LNCaP clone FGC (cell line): ENCODE results near the gene NTNG2.

Experiments
- DNase-seq: peaks from one replicate; pipeline ENCODE4 v3.0.0-alpha.2; 2011; ENCODE audit warnings: low read depth
- H3K4me3 ChIP-seq: 2 replicates; pipeline ENCODE4 v1.5.1; 2011; ENCODE audit warnings: mild to moderate bottlenecking, low read depth, low read length, control low read depth
- CTCF ChIP-seq: IDR thresholded peaks from 2 replicates; pipeline ENCODE4 v1.5.1; 2012; ENCODE audit warnings: mild to moderate bottlenecking; ENCODE audit not compliant: control insufficient read depth, insufficient read depth; ENCODE audit errors: extremely low read depth

NTNG2 gene

GRCh38 chr9:132288966-132289365, 127.1 kb downstream of the NTNG2 start:
- no peak for DNase-seq
- H3K4me3 ChIP-seq: no peak overlapping the region
- TF ChIP-seq CTCF: no peak

- DNase-seq: no peak
- H3K4me3 ChIP-seq: no peak overlapping the region
- no peak for TF ChIP-seq CTCF
Measured at GRCh38 chr9:132293145-132293721, 131.4 kb downstream of the NTNG2 start.
